PC-3 (cell line): ENCODE measurements around the gene IFT122. TPM values are rescaled to one million over a fixed set of nuclear protein-coding genes. Genes with fewer than 3 reads are reported as not detected.
"Not testable (repeated sequence)": the region's sequence is repeated elsewhere in the genome, so short reads cannot be mapped to it uniquely, and the experiment has no call there.

ENCODE experiments used
- ATAC-seq: fragments of 200-7000 bp; cut with Tn5 transposase; 2 replicates; pipeline ENCODE4 v1.9.1; 2020; ENCODE audit warnings: mild to moderate bottlenecking, moderate library complexity
- BruUV-seq: library from RNA; stranded (reverse); fragments of 400-500 nt; replicated peaks from 2 replicates; lab custom pipeline; 2021; lab: Mats Ljungman, UMichigan
- CTCF ChIA-PET: fragments of 300-600 bp; sonication (Branson Sonifier 250); formaldehyde crosslinking; loops from one replicate; lab custom pipeline; 2022; ENCODE audit warnings: antibody characterized with exemption; lab: Charles Lee
- POLR2A ChIA-PET: fragments of 300-600 bp; sonication (Branson Sonifier 250); formaldehyde crosslinking; loops from one replicate; lab custom pipeline; 2022; ENCODE audit warnings: antibody characterized with exemption; ENCODE audit not compliant: unreplicated experiment; lab: Charles Lee
- DNase-seq: peaks from one replicate; pipeline ENCODE4 v3.0.0-alpha.2; 2015
- H2AFZ ChIP-seq: fragments of 300-600 bp; sonication (generic); 2 replicates; pipeline ENCODE4 v1.6.0; 2016; ENCODE audit warnings: antibody characterized with exemption, low read length
- H3F3A ChIP-seq: fragments of 300-600 bp; sonication (generic); one replicate; pipeline ENCODE4 v1.6.0; 2017; ENCODE audit warnings: antibody characterized with exemption, low read length, control low read depth, mild to moderate bottlenecking; ENCODE audit not compliant: unreplicated experiment
- H3K27ac ChIP-seq: fragments of 300-600 bp; sonication (generic); 2 replicates; pipeline ENCODE4 v1.5.1; 2016; ENCODE audit warnings: mild to moderate bottlenecking, low read length
- H3K27me3 ChIP-seq: fragments of 300-600 bp; sonication (generic); 2 replicates; pipeline ENCODE4 v1.6.1; 2016; ENCODE audit warnings: low read length, mixed read lengths
- H3K36me3 ChIP-seq: fragments of 300-600 bp; sonication (generic); 2 replicates; pipeline ENCODE4 v1.6.1; 2016; ENCODE audit warnings: low read depth, mixed run types, low read length, mixed read lengths
- H3K4me1 ChIP-seq: fragments of 300-600 bp; sonication (generic); 2 replicates; pipeline ENCODE4 v1.5.1; 2016; ENCODE audit warnings: low read length; ENCODE audit not compliant: insufficient read depth
- H3K4me2 ChIP-seq: fragments of 300-600 bp; sonication (generic); 2 replicates; pipeline ENCODE4 v1.6.0; 2016; ENCODE audit warnings: low read length
- H3K4me3 ChIP-seq: fragments of 300-600 bp; sonication (generic); 2 replicates; pipeline ENCODE4 v1.5.1; 2016; ENCODE audit warnings: mild to moderate bottlenecking, low read length, mixed read lengths
- H3K79me2 ChIP-seq: fragments of 300-600 bp; sonication (generic); 2 replicates; pipeline ENCODE4 v1.6.1; 2017; ENCODE audit warnings: low read length, mixed read lengths
- H3K9ac ChIP-seq: fragments of 300-600 bp; sonication (generic); 2 replicates; pipeline ENCODE4 v1.6.0; 2016; ENCODE audit warnings: mild to moderate bottlenecking, low read length
- H3K9me2 ChIP-seq: fragments of 300-600 bp; sonication (generic); replicated peaks from 2 replicates; pipeline ENCODE4 v1.6.1; 2016; ENCODE audit warnings: mixed run types, low read length, mixed read lengths
- H3K9me3 ChIP-seq: fragments of 300-600 bp; sonication (generic); 2 replicates; pipeline ENCODE4 v1.6.1; 2016; ENCODE audit warnings: low read length, mixed read lengths
- H4K20me1 ChIP-seq: fragments of 300-600 bp; sonication (generic); 2 replicates; pipeline ENCODE4 v1.6.1; 2016; ENCODE audit warnings: low read length, mixed read lengths
- EZH2 ChIP-seq: fragments of 300-600 bp; sonication (generic); IDR thresholded peaks from one replicate; pipeline ENCODE4 v1.6.1; 2017; ENCODE audit warnings: antibody characterized with exemption, mild to moderate bottlenecking, low read length; ENCODE audit not compliant: unreplicated experiment
- EZH2phosphoT487 ChIP-seq: fragments of 300-600 bp; sonication (generic); IDR thresholded peaks from 2 replicates; pipeline ENCODE4 v1.6.1; 2018; ENCODE audit warnings: mild to moderate bottlenecking, antibody characterized with exemption, low read length, borderline replicate concordance
- intact Hi-C: fragments of 100-400 bp; cut with micrococcal nuclease; formaldehyde crosslinking; loops from 2 replicates; pipeline ENCODE4 v1.9.0; 2023
- total RNA-seq: library from RNA; depleted of rRNA; stranded (reverse); fragments of >200 nt; gene quantifications from 2 replicates; pipeline ENCODE4 v1.2.3, GENCODE V29; 2014
- TF ChIP-seq, protein P1 (sequence below): fragments of 300-600 bp; sonication (generic); conservative IDR thresholded peaks from 2 replicates; pipeline ENCODE4 v1.5.1; 2017; ENCODE audit warnings: antibody characterized with exemption, low read depth, mild to moderate bottlenecking, low read length

The IFT122 gene
- total RNA-seq, 1 experiment from 2014 or later: 10.2 TPM

- Histone ChIP-seq H3F3A (no peaks in the 10 kb centered on the region), H3K36me3 (no peaks in the 10 kb centered on the region), H3K79me2 (no peaks in the 10 kb centered on the region), H3K4me3 (no peak overlapping the region), H2AFZ (no peak overlapping the region), H3K27ac (peak overlapping the region; percentile 99), H3K27me3 (no peaks in the 10 kb centered on the region), H3K4me2 (peak overlapping the region; percentile 81), H3K9me3 (no peaks in the 10 kb centered on the region), H3K9ac (peak overlapping the region; percentile 79; the same call in 1 of the 2 replicates), H3K4me1 (peaks cover 34% of the 10 kb centered on the region), H3K9me2 (no peaks in the 10 kb centered on the region), H4K20me1 (no peaks in the 10 kb centered on the region)
- ChIA-PET POLR2A (no interaction called here), CTCF (no interaction called here)
- TF ChIP-seq EZH2phosphoT487 (no peak), EZH2 (no peak)
- TF ChIP-seq, protein P1, sequence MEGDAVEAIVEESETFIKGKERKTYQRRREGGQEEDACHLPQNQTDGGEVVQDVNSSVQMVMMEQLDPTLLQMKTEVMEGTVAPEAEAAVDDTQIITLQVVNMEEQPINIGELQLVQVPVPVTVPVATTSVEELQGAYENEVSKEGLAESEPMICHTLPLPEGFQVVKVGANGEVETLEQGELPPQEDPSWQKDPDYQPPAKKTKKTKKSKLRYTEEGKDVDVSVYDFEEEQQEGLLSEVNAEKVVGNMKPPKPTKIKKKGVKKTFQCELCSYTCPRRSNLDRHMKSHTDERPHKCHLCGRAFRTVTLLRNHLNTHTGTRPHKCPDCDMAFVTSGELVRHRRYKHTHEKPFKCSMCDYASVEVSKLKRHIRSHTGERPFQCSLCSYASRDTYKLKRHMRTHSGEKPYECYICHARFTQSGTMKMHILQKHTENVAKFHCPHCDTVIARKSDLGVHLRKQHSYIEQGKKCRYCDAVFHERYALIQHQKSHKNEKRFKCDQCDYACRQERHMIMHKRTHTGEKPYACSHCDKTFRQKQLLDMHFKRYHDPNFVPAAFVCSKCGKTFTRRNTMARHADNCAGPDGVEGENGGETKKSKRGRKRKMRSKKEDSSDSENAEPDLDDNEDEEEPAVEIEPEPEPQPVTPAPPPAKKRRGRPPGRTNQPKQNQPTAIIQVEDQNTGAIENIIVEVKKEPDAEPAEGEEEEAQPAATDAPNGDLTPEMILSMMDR: no peak
- ATAC-seq (no peak), DNase-seq (no peak)
- intact Hi-C loops: no loop called here
- BruUV-seq: no TSS peak
Observed at GRCh38 chr3:129487183-129487867, 47.3 kb downstream of the IFT122 start.

DNA sequence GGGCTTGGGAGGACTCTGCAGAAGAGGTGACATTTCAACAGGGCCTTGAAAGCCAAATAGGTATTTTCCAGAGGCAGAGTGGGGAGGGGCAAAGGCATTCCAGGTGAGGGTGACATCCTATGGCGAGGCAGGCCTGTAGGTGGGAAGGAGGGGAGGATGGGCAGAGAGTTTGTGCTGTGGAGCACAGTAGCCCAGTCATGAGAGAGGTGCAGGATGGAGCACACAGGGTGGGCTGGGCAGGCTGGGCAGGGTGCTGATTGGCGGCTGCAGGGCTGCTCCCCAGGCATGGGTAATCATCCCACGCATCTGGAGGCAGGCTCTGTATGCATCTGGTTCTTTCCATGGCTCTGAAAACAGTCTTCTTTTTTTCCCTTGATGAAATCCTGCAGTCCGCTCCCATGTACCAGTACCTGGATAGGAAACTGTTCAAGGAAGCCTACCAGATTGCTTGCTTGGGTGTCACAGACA, 47.9 kb downstream of the IFT122 start:
- H2AFZ ChIP-seq, H3K27me3 ChIP-seq, H3F3A ChIP-seq, H3K27ac ChIP-seq, H3K9ac ChIP-seq, H3K79me2 ChIP-seq, H3K4me3 ChIP-seq, DNase-seq, POLR2A ChIA-PET, H3K36me3 ChIP-seq, CTCF ChIA-PET, ATAC-seq, BruUV-seq, H3K9me2 ChIP-seq, intact Hi-C loops, H3K9me3 ChIP-seq, H4K20me1 ChIP-seq, H3K4me2 ChIP-seq: not testable (repeated sequence)
- peaks cover 34% of the 10 kb centered on the region for H3K4me1 ChIP-seq

DNA sequence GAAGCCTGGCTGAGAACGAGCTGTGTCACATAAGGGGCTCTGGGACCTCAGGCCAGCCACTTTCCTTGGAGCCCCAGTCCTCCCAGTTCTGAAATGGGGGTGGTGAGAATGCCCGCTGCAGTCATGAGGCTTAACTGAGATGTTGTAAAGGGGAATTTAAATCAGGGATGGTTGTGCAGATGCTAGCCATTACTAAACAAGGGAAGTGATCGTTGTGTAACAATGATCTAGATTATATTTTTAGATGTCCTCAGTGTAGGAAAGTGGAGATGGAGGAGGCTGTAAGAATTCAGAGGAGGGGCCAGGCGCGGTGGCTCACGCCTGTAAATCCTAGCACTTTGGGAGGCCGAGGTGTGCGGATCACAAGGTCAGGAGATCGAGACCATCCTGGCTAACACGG, 49.2 kb downstream of the IFT122 start:
- H4K20me1 ChIP-seq, H3K4me3 ChIP-seq, H3K27me3 ChIP-seq, ATAC-seq, H3K27ac ChIP-seq, H2AFZ ChIP-seq, intact Hi-C loops, POLR2A ChIA-PET, H3K9me3 ChIP-seq, H3K4me2 ChIP-seq, DNase-seq, H3K9ac ChIP-seq, H3K36me3 ChIP-seq, H3K79me2 ChIP-seq, H3F3A ChIP-seq, H3K9me2 ChIP-seq, BruUV-seq: not testable (repeated sequence)
- peaks cover 36% of the 10 kb centered on the region for H3K4me1 ChIP-seq
- CTCF ChIA-PET: interaction anchor here (0.6 to 1.2 kb wide), 2 partner anchors 13 to 106 kb away, joined by 3 read pairs; no protein-coding TSS in a partner anchor
